ENCODE data around the gene RSAD2. TPM values are rescaled to one million over a fixed set of nuclear protein-coding genes. Genes with fewer than 3 reads are reported as not detected.
"Not testable (repeated sequence)": the region's sequence is repeated elsewhere in the genome, so short reads cannot be mapped to it uniquely, and the experiment has no call there.

Gene RSAD2
- total RNA-seq, 2 donors from 2014 or later: 0.72 to 4.7 TPM

DNA sequence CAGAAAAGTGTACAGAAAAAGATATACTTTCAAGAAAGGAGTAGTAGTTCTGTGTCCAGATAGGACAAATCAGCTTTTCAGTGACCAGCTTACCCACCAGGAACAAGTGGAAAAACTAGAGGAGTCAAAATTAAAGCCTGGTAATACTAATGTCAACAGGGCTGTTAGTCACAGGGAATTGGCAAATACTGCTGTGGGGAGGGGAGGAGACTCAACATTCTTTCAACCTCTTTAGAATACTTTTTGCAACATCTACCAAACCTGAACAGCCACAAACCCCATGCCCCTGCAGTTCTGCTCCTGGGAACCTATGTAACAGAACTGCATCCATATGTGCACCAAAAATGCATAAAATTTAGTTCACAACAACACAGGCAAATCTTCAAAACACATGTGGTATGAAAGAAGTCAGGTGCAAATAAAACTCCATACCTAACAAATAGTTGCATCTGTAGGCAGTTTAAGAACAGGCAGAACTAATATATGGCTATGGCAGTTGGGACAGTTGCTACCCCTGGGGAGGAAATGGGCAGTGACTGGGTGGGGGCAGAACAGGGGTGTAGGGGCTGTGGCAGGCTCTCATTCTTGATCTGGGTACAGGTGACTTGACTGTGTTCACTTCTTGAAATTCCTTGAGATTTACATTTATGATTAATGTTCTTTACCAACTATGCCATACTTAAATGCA lies 21.6 kb upstream of the RSAD2 start:
- H3K27ac ChIP-seq: no peak overlapping the region
- no peak for TF ChIP-seq CTCF (IDR thresholded peaks at IDR 0.05)
- H3K4me1 ChIP-seq: no peaks in the 10 kb centered on the region
- DNase-seq: no peak
- intact Hi-C loops (cut with DNase I): no loop called here
- no peak overlapping the region for H3K9ac ChIP-seq (ENCODE audit: low read depth in 2 of 2, low read length in 2 of 2)
- no peak overlapping the region for H3K4me3 ChIP-seq
- no peaks in the 10 kb centered on the region for H3K36me3 ChIP-seq
- no peaks in the 10 kb centered on the region for H3K27me3 ChIP-seq
- no peaks in the 10 kb centered on the region for H3K9me3 ChIP-seq

DNA sequence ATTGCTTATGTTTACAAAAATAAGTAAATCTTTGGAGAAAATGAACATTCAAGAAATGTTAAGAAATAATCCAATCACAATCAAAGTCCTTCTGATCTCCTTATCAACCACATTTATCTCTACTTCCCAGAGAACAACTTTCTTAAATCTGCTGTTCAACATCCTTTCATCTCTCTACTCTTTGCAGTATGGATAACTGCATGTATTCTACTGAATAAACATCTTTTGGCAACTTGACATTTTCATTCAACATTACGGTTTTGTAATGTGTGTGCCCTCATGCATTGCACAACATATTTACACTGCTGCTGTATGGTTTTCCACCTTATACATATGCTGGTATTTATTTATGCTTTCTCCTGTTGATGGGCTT lies 21.0 kb upstream of the RSAD2 start:
- intact Hi-C loops (cut with DNase I): no loop called here

DNA sequence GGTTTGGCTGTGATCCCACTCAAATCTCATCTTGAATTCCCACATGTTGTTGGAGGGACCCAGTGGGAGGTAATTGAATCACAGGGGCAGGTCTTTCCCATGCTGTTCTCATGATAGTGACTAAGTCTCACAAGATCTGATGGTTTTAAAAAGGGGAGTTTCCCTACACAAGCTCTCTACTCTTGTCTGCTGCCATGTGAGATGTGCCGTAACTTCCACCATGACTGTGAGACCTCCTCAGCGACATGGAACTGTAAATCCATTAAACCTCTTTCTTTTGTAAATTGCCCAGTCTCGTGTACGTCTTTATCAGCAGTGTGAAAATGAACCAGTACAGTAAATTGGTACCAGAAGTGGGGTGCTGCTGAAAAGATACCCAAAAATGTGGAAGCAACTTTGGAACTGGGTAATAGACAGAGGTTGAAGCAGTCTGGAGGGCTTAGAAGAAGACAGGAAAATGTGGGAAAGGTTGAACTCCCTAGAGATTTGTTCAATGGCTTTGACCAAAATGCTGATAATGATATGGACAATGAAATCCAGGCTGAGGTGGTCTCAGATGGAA lies 19.0 kb upstream of the RSAD2 start:
- H3K27me3 ChIP-seq; intact Hi-C loops (cut with DNase I); H3K36me3 ChIP-seq; H3K4me1 ChIP-seq; H3K4me3 ChIP-seq; H3K9me3 ChIP-seq; DNase-seq; H3K27ac ChIP-seq; H3K9ac ChIP-seq (ENCODE audit: low read depth in 2 of 2, low read length in 2 of 2): not testable (repeated sequence)

More for the DNA sequence above, 21.0 kb upstream of the RSAD2 start:
- TF ChIP-seq CTCF (IDR thresholded peaks at IDR 0.05): no peak
- Histone ChIP-seq H3K9ac (ENCODE audit: low read depth in 2 of 2, low read length in 2 of 2) (no peak overlapping the region), H3K4me1 (no peaks in the 10 kb centered on the region), H3K4me3 (no peak overlapping the region), H3K9me3 (no peaks in the 10 kb centered on the region), H3K27me3 (no peaks in the 10 kb centered on the region), H3K36me3 (no peaks in the 10 kb centered on the region), H3K27ac (no peak overlapping the region)
- no peak for DNase-seq

DNA sequence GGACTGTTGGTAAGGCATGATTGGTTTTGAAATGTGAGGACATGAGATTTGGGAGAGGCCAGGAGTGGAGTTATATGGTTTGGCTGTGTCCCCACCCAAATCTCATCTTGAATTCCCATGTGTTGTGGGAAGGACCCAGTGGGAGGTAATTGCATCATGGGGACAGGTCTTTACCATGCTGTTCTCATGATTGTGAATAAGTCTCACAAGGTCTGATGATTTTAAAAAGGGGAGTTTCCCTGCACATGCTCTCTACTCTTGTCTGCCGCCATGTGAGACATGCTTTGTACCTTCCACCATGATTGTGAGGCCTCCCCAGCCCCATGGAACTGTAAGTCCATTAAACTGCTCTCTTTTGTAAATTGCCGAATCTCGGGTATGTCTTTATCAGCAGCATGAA lies 17.3 kb upstream of the RSAD2 start:
- Histone ChIP-seq H3K4me3 (no peak overlapping the region), H3K9ac (ENCODE audit: low read depth in 2 of 2, low read length in 2 of 2) (no peak overlapping the region), H3K27ac (no peak overlapping the region), H3K4me1 (no peaks in the 10 kb centered on the region), H3K27me3 (no peaks in the 10 kb centered on the region), H3K9me3 (no peaks in the 10 kb centered on the region), H3K36me3 (no peaks in the 10 kb centered on the region)
- DNase-seq: no peak
- intact Hi-C loops (cut with DNase I): no loop called here
- TF ChIP-seq CTCF (IDR thresholded peaks at IDR 0.05): no peak

GRCh38 chr2:6863792-6864191 lies 13.8 kb upstream of the RSAD2 start:
- no peaks in the 10 kb centered on the region for H3K27me3 ChIP-seq
- TF ChIP-seq CTCF (IDR thresholded peaks at IDR 0.05): no peak
- H3K4me1 ChIP-seq: no peaks in the 10 kb centered on the region
- H3K4me3 ChIP-seq: no peak overlapping the region
- H3K9ac ChIP-seq (ENCODE audit: low read depth in 2 of 2, low read length in 2 of 2): no peak overlapping the region
- H3K36me3 ChIP-seq: no peaks in the 10 kb centered on the region
- DNase-seq: no peak
- H3K9me3 ChIP-seq: no peaks in the 10 kb centered on the region
- intact Hi-C loops (cut with DNase I): no loop called here
- H3K27ac ChIP-seq: no peak overlapping the region

DNA sequence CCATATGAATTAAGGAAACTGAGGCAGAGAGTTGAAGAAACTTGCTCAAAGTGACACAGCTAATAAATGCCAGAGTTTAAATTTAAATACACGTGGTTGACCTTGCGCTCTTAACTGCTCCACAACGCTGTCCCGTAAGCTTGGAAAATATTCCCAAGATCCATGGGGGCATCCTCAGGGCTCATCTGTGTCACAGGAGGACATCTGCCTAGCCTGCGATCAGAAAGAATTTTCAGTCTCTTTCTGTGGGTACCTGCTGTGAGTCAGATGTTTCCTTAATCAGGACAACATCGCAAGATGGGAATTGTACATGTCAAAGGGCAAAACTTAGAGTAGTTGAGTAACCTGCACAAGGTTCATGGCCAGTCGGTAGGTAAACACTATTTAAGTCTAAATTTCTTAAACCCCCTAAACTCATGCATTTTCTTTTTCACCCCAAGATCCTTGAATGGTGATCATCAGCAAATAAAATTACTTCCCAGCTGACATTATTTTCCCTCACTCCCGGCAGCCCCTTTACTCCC lies 13.3 kb upstream of the RSAD2 start:
- Histone ChIP-seq H3K27ac (no peak overlapping the region), H3K4me1 (no peaks in the 10 kb centered on the region), H3K9me3 (no peaks in the 10 kb centered on the region), H3K4me3 (peak overlapping the region; percentile 87), H3K36me3 (no peaks in the 10 kb centered on the region), H3K27me3 (no peaks in the 10 kb centered on the region), H3K9ac (ENCODE audit: low read depth in 2 of 2, low read length in 2 of 2) (no peak overlapping the region)
- TF ChIP-seq CTCF (IDR thresholded peaks at IDR 0.05): no peak
- no peak for DNase-seq
- intact Hi-C loops (cut with DNase I): no loop called here

Measured in colonic mucosa (tissue), 4 donors.